HG02870 (cell line): ENCODE results near the gene TBC1D9.

Experiments used
- ATAC-seq: cut with Tn5 transposase; IDR thresholded peaks from one replicate; pipeline ENCODE4 v1.9.1; 2021; ENCODE audit warnings: mild to moderate bottlenecking, moderate library complexity; ENCODE audit not compliant: unreplicated experiment

The TBC1D9 gene

GRCh38 chr4:140697709-140698560 is 58.2 kb downstream of the TBC1D9 start:
- ATAC-seq: no peak

DNA sequence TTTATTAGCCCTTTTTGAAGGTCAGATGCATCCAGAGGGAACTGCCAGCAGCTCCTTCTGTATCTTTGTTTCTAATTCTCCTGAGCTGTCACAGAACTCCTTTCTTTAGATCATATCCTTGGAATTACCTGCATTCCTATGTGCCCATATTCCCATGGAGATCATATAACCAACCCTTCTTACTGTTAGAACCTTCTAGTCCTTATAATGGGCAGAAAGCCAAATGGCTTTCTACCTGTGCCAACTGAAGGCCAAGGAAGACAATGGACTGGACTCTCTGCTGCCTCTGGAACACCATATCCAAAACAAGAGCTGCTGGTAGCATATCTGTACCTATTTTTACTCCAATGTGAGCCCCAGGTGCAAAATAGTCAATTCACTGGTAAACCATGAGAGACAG is 60.7 kb downstream of the TBC1D9 start:
- no peak for ATAC-seq

GRCh38 chr4:140693562-140693961 is 62.6 kb downstream of the TBC1D9 start:
- no peak for ATAC-seq

- no peak for ATAC-seq
Observed at GRCh38 chr4:140691369-140691768, 64.8 kb downstream of the TBC1D9 start.

DNA sequence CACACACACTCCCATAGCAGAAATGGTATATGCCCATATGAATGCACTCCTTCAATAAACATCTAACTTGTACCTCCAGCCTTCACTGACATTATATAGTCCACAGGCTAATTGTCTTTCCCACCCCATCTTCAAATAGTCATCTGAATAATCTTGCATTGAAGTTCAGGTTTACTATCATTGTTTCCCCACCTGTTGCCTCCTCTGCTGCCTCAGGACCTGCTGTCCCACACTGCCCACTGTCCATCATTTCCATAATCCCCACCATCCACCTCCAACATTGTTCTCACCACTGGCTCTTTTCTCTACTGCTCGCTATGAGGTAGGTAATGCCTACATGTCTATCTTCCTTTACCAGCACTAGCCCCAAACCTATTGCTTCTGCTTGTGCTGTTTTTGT is 66.1 kb downstream of the TBC1D9 start:
- no peak for ATAC-seq

DNA sequence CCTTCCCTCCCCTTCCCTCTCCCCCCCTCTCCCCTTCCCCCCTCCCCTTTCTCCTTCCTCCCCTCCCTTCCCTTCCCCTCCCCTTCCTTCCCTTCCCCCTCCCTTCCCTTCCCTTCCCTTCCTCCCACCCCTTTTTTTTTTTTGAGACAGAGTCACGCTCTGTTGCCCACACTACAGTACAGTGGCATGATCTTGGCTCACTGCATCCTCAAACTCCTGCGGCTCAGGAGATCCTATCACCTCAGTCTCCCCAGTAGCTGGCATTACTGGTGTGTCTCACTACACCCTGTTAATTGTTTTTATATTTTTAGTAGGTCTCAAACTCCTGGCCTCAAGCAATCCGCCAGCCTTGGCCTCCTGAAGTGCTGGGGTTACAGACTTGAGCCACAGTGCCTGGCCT is 66.6 kb downstream of the TBC1D9 start:
- no peak for ATAC-seq

GRCh38 chr4:140688711-140689598 is 67.2 kb downstream of the TBC1D9 start:
- ATAC-seq: no peak

DNA sequence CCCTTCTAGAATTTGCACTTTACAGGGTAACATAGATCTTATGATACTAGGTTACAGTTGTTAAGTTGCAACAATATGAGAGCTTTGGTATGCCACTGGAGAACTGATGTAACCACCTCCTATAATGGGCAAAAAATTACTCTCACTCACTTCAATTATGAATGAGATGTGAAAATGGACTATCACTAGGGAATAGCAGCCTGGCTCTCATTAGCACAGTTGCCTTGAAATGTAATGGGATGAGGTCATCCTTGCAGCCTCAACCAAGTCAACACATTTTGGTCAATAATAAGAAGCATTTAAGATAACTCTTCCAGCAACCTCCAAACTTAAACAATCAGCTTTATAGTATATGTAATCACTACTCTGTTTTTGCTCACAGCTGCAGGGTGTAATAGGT is 69.4 kb downstream of the TBC1D9 start:
- no peak for ATAC-seq

- ATAC-seq: no peak
Observed at GRCh38 chr4:140684314-140684713, 71.9 kb downstream of the TBC1D9 start.

- ATAC-seq: no peak
Observed at GRCh38 chr4:140681201-140681600, 75.0 kb downstream of the TBC1D9 start.

DNA sequence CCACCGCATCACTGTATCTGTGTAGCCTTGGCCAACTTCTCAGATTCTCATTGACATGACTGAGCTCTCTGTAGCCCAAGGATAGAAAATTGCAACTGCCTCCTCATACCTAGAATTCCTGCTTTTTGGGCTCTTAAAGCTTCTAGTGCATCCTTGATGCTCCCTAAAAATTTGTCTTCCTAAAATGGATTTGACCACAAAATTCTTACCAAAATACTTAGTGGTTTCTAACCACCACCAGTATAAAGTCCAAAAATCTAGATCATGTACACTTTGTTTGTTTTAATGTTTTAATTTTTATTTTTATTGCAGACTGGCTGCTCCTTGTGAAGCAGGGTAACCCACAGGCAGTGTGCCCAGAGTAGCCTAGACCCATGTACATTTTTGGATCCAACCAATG is 75.5 kb downstream of the TBC1D9 start:
- ATAC-seq: no peak

DNA sequence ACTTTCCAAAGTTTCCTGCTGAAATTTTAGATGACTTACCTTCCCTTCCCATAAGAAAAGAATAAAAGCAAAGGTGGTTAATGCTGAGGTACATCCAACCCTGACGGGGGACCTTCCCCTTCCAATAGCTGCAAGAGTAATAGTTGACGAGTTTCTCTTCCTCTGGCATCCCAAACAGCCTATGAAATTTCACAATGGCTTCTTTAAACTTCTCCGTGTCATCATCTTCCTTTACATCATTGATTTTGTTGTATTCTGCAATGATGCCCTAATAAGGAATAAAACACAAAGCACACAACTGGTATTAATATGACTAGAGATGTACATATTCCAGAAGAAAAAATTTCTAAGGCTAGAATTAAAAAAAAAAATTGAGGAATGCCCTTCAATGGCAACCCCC is 76.6 kb downstream of the TBC1D9 start:
- no peak for ATAC-seq

DNA sequence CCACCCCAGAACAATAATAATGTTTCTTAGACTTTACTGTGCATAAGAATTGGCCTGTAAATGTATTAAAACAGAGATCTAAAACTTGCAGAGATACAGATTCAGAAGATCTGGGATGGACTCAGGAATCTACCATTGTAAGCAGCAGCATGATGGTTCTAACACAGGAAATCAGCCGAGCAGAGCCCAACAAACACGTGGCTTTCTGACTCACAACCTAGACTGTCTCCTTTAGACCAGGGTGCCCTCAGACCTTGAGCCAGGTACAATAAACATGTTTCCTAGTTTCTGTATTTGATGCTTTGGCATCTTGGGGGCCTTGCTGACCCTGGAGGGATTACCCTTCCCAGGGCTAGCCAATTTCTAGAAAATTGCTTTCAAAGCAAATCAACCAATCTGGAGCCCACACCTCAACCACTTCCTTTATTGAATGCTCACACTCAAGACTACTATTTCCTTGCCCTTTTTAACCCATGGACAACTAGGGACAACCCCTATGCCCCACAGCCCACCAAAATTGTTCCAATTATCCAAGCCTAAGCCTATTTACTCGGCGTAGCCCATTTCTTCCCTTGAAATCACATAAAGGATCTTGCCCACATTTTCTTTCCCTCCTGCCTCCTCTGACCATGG is 80.5 kb downstream of the TBC1D9 start:
- ATAC-seq: no peak

- ATAC-seq: no peak
Observed at GRCh38 chr4:140673729-140674128, 82.5 kb downstream of the TBC1D9 start.

GRCh38 chr4:140672416-140672815 is 83.8 kb downstream of the TBC1D9 start:
- ATAC-seq: no peak

DNA sequence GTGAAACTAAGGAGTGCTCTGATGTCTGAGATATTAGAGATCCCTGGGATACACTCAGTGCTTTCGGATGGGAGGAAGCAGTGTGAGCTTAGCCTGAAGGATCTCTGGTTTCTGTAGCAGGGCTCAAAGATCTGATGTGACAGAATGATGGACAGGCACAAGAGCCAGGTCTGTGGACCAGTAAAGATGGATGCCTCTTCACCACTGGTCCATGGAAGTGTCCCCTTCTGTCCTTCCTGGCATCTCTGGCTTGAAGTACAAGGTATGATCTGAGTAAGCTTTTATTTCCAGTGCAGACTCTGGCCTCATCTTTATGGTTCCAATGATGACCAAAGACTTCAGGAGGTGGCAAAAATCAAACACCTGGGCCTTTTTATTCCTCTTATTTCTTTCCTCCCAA is 88.1 kb downstream of the TBC1D9 start:
- no peak for ATAC-seq

- no peak for ATAC-seq
Observed at GRCh38 chr4:140666889-140667614, 89.1 kb downstream of the TBC1D9 start.

DNA sequence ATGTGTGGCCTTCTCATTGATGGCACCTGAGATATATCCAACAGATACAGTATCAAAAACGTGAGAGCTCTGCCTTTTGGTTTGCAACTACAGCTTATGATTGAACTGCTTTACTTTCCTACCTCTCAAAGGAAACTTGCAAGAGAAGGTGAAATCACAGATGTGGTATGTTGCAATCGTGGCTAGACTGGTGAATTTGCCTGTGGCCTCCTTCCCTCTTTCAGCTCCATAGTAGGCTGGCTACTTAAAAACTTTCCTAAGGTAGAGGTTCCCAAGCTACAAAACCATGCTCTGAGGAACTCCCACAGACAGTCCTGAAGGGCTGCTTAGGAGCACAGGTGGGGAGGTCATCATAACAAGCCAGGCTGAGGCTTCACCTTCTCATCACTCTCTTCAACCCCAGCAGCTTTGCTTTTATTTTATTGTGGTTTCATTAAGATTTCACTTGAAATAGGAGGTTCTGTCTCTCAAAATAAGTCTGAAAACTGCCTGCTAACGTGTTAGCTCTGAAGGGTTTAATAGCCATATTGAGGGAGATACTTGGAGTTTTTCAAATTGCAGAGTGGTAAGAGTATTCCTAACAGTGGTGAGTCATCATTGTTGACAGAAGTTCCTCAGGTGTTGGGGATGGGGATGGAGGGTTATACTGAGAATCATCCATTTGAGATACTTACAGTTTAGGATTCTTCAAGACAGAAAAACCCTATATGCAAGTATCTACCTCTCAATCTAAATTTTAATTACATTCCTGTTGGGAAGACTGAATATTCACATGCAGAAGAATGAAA is 93.9 kb downstream of the TBC1D9 start:
- no peak for ATAC-seq

- no peak for ATAC-seq
Observed at GRCh38 chr4:140661550-140661949, 94.6 kb downstream of the TBC1D9 start.
